ENCODE results near the gene TRIM67.
"Not testable (repeated sequence)": the region's sequence is repeated elsewhere in the genome, so short reads cannot be mapped to it uniquely, and the experiment has no call there.

Gene TRIM67

GRCh38 chr1:231158141-231158540 is 3.7 kb upstream of the TRIM67 start:
- DNase-seq (ENCODE audit: low read depth in 2 of 2): not testable (repeated sequence)

GRCh38 chr1:231159202-231159962 is 2.5 kb upstream of the TRIM67 start:
- no peak for DNase-seq (ENCODE audit: low read depth in 2 of 2)

- DNase-seq (ENCODE audit: low read depth in 2 of 2): no peak
These were observed 1.7 kb upstream of the TRIM67 start for GRCh38 chr1:231159963-231160761.

GRCh38 chr1:231160895-231161666 is 777 bp upstream of the TRIM67 start:
- no peak for DNase-seq (ENCODE audit: low read depth in 2 of 2)

GRCh38 chr1:231162297-231162969 is 575 bp downstream of the TRIM67 start:
- peak in 1 of 2 donors; percentile 27 for DNase-seq (ENCODE audit: low read depth in 2 of 2)

- no peak for DNase-seq (ENCODE audit: low read depth in 2 of 2)
These were observed 1.3 kb downstream of the TRIM67 start for GRCh38 chr1:231162970-231163829.

- no peak for DNase-seq (ENCODE audit: low read depth in 2 of 2)
These were observed 2.1 kb downstream of the TRIM67 start for GRCh38 chr1:231163830-231164427.

GRCh38 chr1:231165371-231165770 is 3.5 kb downstream of the TRIM67 start:
- no peak for DNase-seq (ENCODE audit: low read depth in 2 of 2)

- DNase-seq (ENCODE audit: low read depth in 2 of 2): no peak
These were observed 4.5 kb downstream of the TRIM67 start for GRCh38 chr1:231166398-231166797.

- no peak for DNase-seq (ENCODE audit: low read depth in 2 of 2)
These were observed 9.0 kb downstream of the TRIM67 start for GRCh38 chr1:231170875-231171274.

GRCh38 chr1:231171623-231172197 is 9.9 kb downstream of the TRIM67 start:
- DNase-seq (ENCODE audit: low read depth in 2 of 2): no peak

- DNase-seq (ENCODE audit: low read depth in 2 of 2): no peak
These were observed 10.6 kb downstream of the TRIM67 start for GRCh38 chr1:231172411-231172810.

- DNase-seq (ENCODE audit: low read depth in 2 of 2): no peak
These were observed 14.6 kb downstream of the TRIM67 start for GRCh38 chr1:231176421-231176820.

GRCh38 chr1:231177226-231177625 is 15.4 kb downstream of the TRIM67 start:
- DNase-seq (ENCODE audit: low read depth in 2 of 2): no peak

- no peak for DNase-seq (ENCODE audit: low read depth in 2 of 2)
These were observed 16.1 kb downstream of the TRIM67 start for GRCh38 chr1:231177936-231178335.

GRCh38 chr1:231178970-231179369 is 17.1 kb downstream of the TRIM67 start:
- DNase-seq (ENCODE audit: low read depth in 2 of 2): no peak

- no peak for DNase-seq (ENCODE audit: low read depth in 2 of 2)
These were observed 18.2 kb downstream of the TRIM67 start for GRCh38 chr1:231180034-231180433.

- DNase-seq (ENCODE audit: low read depth in 2 of 2): no peak
These were observed 19.4 kb downstream of the TRIM67 start for GRCh38 chr1:231181271-231181670.

GRCh38 chr1:231182317-231182716 is 20.5 kb downstream of the TRIM67 start:
- DNase-seq (ENCODE audit: low read depth in 2 of 2): no peak

All from stimulated activated CD4-positive, alpha-beta T cell treated with anti-CD3 and anti-CD28 coated beads, Interleukin-4, amount 100 ng/mL, for 48 hours (primary cell).